Measurements from ENCODE around the gene DLST. TPM values are rescaled to one million over a fixed set of nuclear protein-coding genes. Genes with fewer than 3 reads are reported as not detected.

DLST gene
- polyA plus RNA-seq, 1 of the 3 experiments (the other 2 are of a cell fraction) = 92.3 TPM

DNA sequence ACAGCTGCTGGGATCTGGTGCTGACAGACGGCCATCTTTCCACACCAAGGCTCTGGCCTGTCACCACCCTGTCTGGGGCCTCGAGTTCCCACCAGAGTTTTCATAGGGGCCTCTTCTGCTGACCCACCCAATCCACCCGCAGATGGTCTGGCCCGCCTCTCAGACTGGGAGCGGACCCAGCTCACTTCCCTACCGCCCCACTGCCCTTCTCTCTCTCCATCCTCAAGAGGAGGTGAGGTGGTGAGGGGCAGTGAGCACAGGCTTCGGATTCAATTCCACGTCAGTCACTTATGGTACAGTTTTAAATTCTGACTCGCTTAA is 53.6 kb downstream of the DLST start:
- DNase-seq = no peak
- ChIA-PET CTCF (interaction anchor here (0.7 to 4.4 kb wide), 4 partner anchors 11 to 153 kb away, joined by 3 to 34 read pairs (median 3); partner anchors contain the start of gene RPS6KL1), POLR2A (no interaction called here)
- Histone ChIP-seq H3K4me2 (no peak overlapping the region), H3K79me2 (ENCODE audit: insufficient read depth) (no peaks in the 10 kb centered on the region), H2AFZ (ENCODE audit: low read depth) (no peak overlapping the region), H3K9me3 (no peaks in the 10 kb centered on the region), H3F3A (replicated peaks; ENCODE audit: insufficient read depth) (peaks cover 6% of the 10 kb centered on the region), H4K20me1 (ENCODE audit: insufficient read depth) (no peaks in the 10 kb centered on the region), H3K9me2 (no peaks in the 10 kb centered on the region), H3K4me1 (ENCODE audit: control insufficient read depth in 1 of 2, insufficient read depth in 2 of 2, low read depth in 1 of 2, low read length in 1 of 2) (peaks cover 8% of the 10 kb centered on the region in 2 experiments; a peak in 3 of 4 replicates), H3K4me3 (ENCODE audit: low read depth in 2 of 2, low read length in 1 of 2) (no peak overlapping the region), H3K27me3 (ENCODE audit: insufficient read depth) (no peaks in the 10 kb centered on the region), H3K9ac (no peak overlapping the region), H3K27ac (ENCODE audit: low read depth in 2 of 2, low read length in 1 of 2) (no peak overlapping the region), H3K36me3 (replicated peaks in 1 of 2; ENCODE audit: control insufficient read depth in 1 of 2, insufficient read depth in 2 of 2, low read length in 1 of 2) (no peaks in the 10 kb centered on the region)
- TF ChIP-seq EP300 (IDR thresholded peaks at IDR 0.05; ENCODE audit: borderline replicate concordance in 1 of 2, low read depth in 1 of 2, low read length in 1 of 2) = no peak
- TF ChIP-seq YY1 (IDR thresholded peaks at IDR 0.05; ENCODE audit: low read depth) = no peak
- TF ChIP-seq FOSL2 (IDR thresholded peaks at IDR 0.05; ENCODE audit: borderline replicate concordance, low read depth) = no peak
- TF ChIP-seq, protein P1, sequence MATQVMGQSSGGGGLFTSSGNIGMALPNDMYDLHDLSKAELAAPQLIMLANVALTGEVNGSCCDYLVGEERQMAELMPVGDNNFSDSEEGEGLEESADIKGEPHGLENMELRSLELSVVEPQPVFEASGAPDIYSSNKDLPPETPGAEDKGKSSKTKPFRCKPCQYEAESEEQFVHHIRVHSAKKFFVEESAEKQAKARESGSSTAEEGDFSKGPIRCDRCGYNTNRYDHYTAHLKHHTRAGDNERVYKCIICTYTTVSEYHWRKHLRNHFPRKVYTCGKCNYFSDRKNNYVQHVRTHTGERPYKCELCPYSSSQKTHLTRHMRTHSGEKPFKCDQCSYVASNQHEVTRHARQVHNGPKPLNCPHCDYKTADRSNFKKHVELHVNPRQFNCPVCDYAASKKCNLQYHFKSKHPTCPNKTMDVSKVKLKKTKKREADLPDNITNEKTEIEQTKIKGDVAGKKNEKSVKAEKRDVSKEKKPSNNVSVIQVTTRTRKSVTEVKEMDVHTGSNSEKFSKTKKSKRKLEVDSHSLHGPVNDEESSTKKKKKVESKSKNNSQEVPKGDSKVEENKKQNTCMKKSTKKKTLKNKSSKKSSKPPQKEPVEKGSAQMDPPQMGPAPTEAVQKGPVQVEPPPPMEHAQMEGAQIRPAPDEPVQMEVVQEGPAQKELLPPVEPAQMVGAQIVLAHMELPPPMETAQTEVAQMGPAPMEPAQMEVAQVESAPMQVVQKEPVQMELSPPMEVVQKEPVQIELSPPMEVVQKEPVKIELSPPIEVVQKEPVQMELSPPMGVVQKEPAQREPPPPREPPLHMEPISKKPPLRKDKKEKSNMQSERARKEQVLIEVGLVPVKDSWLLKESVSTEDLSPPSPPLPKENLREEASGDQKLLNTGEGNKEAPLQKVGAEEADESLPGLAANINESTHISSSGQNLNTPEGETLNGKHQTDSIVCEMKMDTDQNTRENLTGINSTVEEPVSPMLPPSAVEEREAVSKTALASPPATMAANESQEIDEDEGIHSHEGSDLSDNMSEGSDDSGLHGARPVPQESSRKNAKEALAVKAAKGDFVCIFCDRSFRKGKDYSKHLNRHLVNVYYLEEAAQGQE (IDR thresholded peaks at IDR 0.05; ENCODE audit: low read depth, low read length) = no peak
- TF ChIP-seq, protein P2, sequence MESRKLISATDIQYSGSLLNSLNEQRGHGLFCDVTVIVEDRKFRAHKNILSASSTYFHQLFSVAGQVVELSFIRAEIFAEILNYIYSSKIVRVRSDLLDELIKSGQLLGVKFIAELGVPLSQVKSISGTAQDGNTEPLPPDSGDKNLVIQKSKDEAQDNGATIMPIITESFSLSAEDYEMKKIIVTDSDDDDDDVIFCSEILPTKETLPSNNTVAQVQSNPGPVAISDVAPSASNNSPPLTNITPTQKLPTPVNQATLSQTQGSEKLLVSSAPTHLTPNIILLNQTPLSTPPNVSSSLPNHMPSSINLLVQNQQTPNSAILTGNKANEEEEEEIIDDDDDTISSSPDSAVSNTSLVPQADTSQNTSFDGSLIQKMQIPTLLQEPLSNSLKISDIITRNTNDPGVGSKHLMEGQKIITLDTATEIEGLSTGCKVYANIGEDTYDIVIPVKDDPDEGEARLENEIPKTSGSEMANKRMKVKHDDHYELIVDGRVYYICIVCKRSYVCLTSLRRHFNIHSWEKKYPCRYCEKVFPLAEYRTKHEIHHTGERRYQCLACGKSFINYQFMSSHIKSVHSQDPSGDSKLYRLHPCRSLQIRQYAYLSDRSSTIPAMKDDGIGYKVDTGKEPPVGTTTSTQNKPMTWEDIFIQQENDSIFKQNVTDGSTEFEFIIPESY (IDR thresholded peaks at IDR 0.05; ENCODE audit: borderline replicate concordance, low read depth) = no peak
- TF ChIP-seq FOXM1 (IDR thresholded peaks at IDR 0.05; ENCODE audit: low read depth) = no peak
- TF ChIP-seq RAD21 (IDR thresholded peaks at IDR 0.05; ENCODE audit: low read length) = no peak
- no peak for TF ChIP-seq NFIC (IDR thresholded peaks at IDR 0.05; ENCODE audit: borderline replicate concordance)
- TF ChIP-seq SMC3 (IDR thresholded peaks at IDR 0.05; ENCODE audit: low read depth, low read length) = no peak
- TF ChIP-seq, protein P3, sequence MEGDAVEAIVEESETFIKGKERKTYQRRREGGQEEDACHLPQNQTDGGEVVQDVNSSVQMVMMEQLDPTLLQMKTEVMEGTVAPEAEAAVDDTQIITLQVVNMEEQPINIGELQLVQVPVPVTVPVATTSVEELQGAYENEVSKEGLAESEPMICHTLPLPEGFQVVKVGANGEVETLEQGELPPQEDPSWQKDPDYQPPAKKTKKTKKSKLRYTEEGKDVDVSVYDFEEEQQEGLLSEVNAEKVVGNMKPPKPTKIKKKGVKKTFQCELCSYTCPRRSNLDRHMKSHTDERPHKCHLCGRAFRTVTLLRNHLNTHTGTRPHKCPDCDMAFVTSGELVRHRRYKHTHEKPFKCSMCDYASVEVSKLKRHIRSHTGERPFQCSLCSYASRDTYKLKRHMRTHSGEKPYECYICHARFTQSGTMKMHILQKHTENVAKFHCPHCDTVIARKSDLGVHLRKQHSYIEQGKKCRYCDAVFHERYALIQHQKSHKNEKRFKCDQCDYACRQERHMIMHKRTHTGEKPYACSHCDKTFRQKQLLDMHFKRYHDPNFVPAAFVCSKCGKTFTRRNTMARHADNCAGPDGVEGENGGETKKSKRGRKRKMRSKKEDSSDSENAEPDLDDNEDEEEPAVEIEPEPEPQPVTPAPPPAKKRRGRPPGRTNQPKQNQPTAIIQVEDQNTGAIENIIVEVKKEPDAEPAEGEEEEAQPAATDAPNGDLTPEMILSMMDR (IDR thresholded peaks at IDR 0.05) = no peak
- TF ChIP-seq EZH2phosphoT487 (IDR thresholded peaks at IDR 0.05; ENCODE audit: borderline replicate concordance, low read depth) = no peak
- no peak for TF ChIP-seq RFX5 (IDR thresholded peaks at IDR 0.05; ENCODE audit: low read length)
- no peak for TF ChIP-seq MEF2A (IDR thresholded peaks at IDR 0.05; ENCODE audit: borderline replicate concordance, low read depth)
- no peak for TF ChIP-seq TAF1 (IDR thresholded peaks at IDR 0.05; ENCODE audit: borderline replicate concordance, low read depth, low read length)
- no peak for TF ChIP-seq MXI1 (IDR thresholded peaks at IDR 0.05; ENCODE audit: low read depth, low read length)
- 75% methylated on average over 8 of the region's 9 CpGs for WGBS (ENCODE audit: low lambda C conversion rate)
